Activated CD8-positive, alpha-beta memory T cell treated with anti-CD3 and anti-CD28 coated beads for 24 hours (primary cell): ENCODE data around the gene TMEM100.
"Not testable (repeated sequence)": the region's sequence is repeated elsewhere in the genome, so short reads cannot be mapped to it uniquely, and the experiment has no call there.

Source experiments
- DNase-seq: peaks from one replicate; pipeline ENCODE4 v3.0.0-alpha.2; 2020

Gene TMEM100

DNA sequence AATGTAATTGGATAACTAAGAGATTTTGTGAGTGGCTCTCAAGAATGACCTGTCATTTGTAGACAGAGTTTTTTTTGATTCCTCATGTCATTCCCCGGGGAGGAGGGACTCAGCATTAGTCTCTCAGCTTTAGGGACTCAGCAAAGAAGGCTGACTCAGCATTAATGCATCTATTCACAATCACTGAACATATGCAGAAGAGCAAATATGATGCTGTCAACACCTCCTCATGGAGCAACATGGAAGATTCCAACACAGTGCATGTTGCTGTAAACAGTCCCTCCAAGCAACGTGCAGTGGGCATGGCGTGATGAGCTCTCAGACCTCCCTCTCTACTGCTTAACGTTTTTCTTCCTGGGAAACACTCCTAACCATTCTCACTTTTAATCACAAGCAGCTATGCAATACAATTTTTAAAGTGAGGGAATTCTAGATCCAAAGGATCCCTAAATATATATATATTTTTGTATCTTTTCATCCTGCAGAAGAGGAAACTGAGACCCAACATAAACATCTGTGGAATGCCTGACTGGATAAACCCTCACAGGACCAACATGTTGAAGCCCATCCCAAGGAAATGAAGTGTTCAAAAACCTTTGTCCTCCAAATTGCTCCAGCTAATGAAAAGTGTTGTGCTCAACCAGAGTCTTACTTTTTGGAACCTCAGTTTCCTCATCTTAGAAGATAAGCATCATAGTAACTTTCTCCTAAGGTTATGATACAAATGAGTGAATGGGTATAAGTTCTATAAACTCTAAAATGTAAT lies 38.9 kb downstream of the TMEM100 start:
- DNase-seq: no peak

GRCh38 chr17:55681342-55681700 lies 41.3 kb downstream of the TMEM100 start:
- DNase-seq: no peak

- DNase-seq: no peak
These were observed 41.9 kb downstream of the TMEM100 start for GRCh38 chr17:55680686-55681341.

DNA sequence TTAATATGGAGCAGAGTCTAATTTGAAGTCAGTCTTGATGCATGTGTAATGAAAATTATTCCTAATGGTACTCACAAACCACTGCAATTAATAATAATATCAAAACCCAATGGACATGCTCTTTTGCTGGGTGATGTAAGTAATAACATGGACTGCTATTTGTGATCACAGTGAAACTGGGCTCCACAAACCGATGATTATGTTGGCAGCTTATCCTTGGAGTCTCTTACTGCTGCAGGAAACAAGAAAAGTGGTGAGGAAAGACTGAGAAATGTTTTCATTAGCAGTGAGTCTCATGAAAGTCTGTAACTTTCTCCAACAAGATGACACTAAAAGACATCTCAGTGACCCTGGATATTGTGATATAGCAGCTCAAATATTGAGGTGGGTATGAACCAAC lies 45.2 kb downstream of the TMEM100 start:
- no peak for DNase-seq

- no peak for DNase-seq
These were observed 46.4 kb downstream of the TMEM100 start for GRCh38 chr17:55676274-55676673.

DNA sequence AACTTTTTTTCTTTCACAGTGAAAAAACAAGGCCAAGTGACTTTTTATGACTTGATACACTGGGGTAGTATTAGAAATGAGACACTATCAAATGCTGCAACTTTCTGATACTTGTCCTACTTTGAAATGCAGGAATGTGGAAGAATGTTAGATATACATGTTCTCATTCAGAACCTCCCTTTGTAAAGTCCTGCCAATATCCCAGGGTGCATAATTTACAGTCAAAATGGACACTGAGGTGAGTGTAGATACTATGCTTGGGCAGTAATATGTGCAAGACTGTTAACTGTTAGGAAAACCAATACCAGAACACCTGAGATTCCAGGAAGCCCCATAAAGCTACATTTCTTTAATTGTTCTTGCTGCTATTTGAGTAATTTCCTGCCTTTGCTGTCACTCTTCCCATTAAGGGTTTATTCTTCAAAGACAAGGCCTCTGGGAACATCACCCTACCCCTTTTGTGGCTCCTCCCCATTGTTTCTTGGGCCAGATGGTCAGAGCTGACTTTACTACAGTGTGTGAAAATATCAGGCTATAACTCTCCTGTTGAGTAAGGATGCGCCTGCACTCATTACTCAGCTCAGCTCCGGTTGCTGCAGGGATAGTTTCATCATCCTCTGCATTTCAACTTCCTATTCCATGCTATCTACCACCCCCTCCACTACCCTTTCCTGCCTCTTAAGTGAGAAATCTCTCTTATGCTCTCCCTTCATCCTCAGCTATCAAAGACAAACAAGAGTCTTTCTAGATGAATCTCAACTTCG lies 48.7 kb downstream of the TMEM100 start:
- no peak for DNase-seq

DNA sequence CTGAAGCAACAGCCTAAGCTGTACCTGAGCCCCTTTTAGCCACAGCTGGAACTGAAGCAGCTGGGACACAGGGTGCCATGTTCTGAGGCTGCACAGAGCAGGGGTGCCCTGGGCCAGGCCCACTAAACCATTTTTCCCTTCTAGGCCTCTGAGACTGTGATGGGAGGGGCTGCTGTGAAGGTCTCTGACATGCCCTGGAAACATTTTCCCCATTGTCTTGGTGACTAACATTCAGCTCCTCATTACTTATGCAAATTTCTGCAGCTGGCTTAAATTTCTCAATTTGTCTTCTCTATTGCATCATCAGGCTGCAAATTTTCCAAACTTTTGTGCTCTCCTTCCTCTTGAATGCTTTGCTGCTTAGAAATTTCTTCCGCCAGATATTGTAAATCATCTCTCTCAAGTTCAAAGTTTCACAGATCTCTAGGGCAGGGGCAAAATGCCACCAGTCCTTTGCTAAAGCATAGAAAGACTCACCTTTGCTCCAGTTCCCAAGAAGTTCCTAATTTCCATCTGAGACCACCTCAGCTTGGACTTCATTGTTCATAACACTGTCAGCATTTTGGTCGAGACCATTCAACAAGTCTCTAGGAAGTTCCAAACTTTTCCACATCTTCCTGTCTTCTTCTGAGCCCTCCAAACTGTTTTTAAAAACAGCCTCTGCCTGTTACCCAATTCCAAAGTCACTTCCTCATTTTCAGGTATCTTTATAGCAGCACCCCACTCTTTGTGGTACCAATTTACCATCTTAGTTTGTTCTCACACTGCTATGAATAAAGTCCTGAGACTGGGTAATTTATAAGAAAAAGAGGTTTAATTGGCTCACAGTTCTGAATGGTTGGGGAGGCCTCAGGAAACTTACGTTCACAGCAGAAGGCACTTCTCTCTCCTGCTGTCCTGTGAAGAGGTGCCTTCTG lies 49.8 kb downstream of the TMEM100 start:
- DNase-seq: no peak

DNA sequence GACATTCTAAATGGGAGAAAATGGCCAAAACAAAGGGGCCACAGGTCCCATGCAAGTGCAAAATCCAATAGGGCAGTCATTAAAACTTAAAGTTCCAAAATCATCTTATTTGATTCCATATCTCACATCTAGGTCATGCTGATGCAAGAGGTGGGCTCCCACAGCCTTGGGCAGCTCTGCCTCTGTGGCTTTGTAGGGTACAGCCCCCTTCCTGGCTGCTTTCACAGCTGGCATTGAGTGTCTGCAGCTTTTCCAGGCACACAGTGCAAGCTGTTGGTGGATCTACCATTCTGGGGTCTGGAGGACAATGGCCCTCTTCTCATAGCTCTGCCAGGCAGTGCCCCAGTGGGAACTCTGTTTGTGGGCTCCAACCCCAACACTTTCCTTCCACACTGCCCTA lies 50.7 kb downstream of the TMEM100 start:
- DNase-seq: not testable (repeated sequence)
